Hematopoietic multipotent progenitor cell (in vitro differentiated cells): ENCODE measurements around the gene APOF. TPM values are rescaled to one million over a fixed set of nuclear protein-coding genes. Genes with fewer than 3 reads are reported as not detected.
"Not testable (repeated sequence)": the region's sequence is repeated elsewhere in the genome, so short reads cannot be mapped to it uniquely, and the experiment has no call there.

Experiments
- DNase-seq, 3 donors: peaks; one replicate each; pipeline ENCODE4 v3.0.0-alpha.2; 2011 to 2015; ENCODE audit warnings: low read depth in 2 of 3, low spot score in 2 of 3
- small RNA-seq: library from RNA; depleted of rRNA; stranded (forward); fragments of <200 nt; gene quantifications from one replicate; pipeline ENCODE3, GENCODE V24; 2012
- total RNA-seq: library from RNA; depleted of rRNA; stranded (reverse); fragments of >200 nt; gene quantifications from one replicate; pipeline ENCODE4 v1.2.3, GENCODE V29; 2012

The APOF gene
- total RNA-seq, 1 donor = not detected

GRCh38 chr12:56333679-56334489, 28.8 kb downstream of the APOF start, which contains the start of gene PAN2:
Gene PAN2, minus strand, starts transcription at chr12:56334000. Its CDS starts 906 bp downstream, at chr12:56333094.
- DNase-seq = peak; percentile 91 to 98 (median 98)

- DNase-seq = no peak
Measured at GRCh38 chr12:56333197-56333678, 29.4 kb downstream of the APOF start.

GRCh38 chr12:56332512-56333196, 30.0 kb downstream of the APOF start:
- DNase-seq = no peak

- no peak for DNase-seq
Measured at GRCh38 chr12:56330936-56331490, 31.6 kb downstream of the APOF start.

GRCh38 chr12:56326533-56326932, 36.1 kb downstream of the APOF start:
- no peak for DNase-seq

- DNase-seq = no peak
Measured at GRCh38 chr12:56326126-56326525, 36.5 kb downstream of the APOF start.

- DNase-seq = no peak
Measured at GRCh38 chr12:56324206-56324605, 38.5 kb downstream of the APOF start.

- not testable (repeated sequence) for DNase-seq
Measured at GRCh38 chr12:56321610-56322009, 41.0 kb downstream of the APOF start.

- no peak for DNase-seq
Measured at GRCh38 chr12:56321027-56321426, 41.6 kb downstream of the APOF start.

- no peak for DNase-seq
Measured at GRCh38 chr12:56317675-56318074, 45.0 kb downstream of the APOF start.

- peak; percentile 88 to 98 (median 97) for DNase-seq
Measured at GRCh38 chr12:56315622-56316473, 46.8 kb downstream of the APOF start, which contains the start of gene CNPY2. Gene CNPY2, minus strand, starts transcription at chr12:56315988. Its CDS starts 771 bp downstream, at chr12:56315217.

GRCh38 chr12:56315249-56315621, 47.4 kb downstream of the APOF start:
- no peak for DNase-seq

GRCh38 chr12:56311003-56311402, 51.7 kb downstream of the APOF start:
- DNase-seq = no peak

Small RNA genes lying within 50 kb of the gene (small RNA-seq; reads per million reads assigned to genes)
- gene RNU7-40P = not detected

Other genes starting within 250 kb of the APOF start
- 3,883 TPM for gene RPL41, start 246.2 kb downstream of the APOF start, total RNA-seq
- 10.2 TPM for gene ZC3H10, start 244.6 kb downstream of the APOF start, total RNA-seq
- gene ESYT1, start 234.6 kb downstream of the APOF start, total RNA-seq = 254 TPM
- gene MYL6B, start 210.3 kb downstream of the APOF start, total RNA-seq = 47.1 TPM
- gene MYL6, start 204.5 kb downstream of the APOF start, total RNA-seq = 563 TPM
- 72.4 TPM for gene SMARCC2, start 173.4 kb downstream of the APOF start, total RNA-seq
- 205 TPM for gene RNF41, start 140.9 kb downstream of the APOF start, total RNA-seq
- 21.0 TPM for gene NABP2, start 138.5 kb downstream of the APOF start, total RNA-seq
- 0.54 TPM for gene SLC39A5, start 132.8 kb downstream of the APOF start, total RNA-seq
- 22.9 TPM for gene ANKRD52, start 104.5 kb downstream of the APOF start, total RNA-seq
- gene COQ10A, start 95.9 kb downstream of the APOF start, total RNA-seq = 17.2 TPM
- 106 TPM for gene CS, start 62.5 kb downstream of the APOF start, total RNA-seq
- 48.2 TPM for gene CNPY2, start 46.9 kb downstream of the APOF start, total RNA-seq
- gene PAN2, start 28.9 kb downstream of the APOF start, total RNA-seq = 61.1 TPM
- 0.81 TPM for gene IL23A, start 24.0 kb downstream of the APOF start, total RNA-seq
- gene STAT2, start 2.8 kb downstream of the APOF start, total RNA-seq = 146 TPM
- gene TIMELESS, start 86.6 kb upstream of the APOF start, total RNA-seq = 6.7 TPM
- under 0.01 TPM for gene MIP, start 91.8 kb upstream of the APOF start, total RNA-seq
- 4.0 TPM for gene SPRYD4, start 105.7 kb upstream of the APOF start, total RNA-seq
- gene GLS2, start 125.3 kb upstream of the APOF start, total RNA-seq = 0.81 TPM
- 7.5 TPM for gene RBMS2, start 159.0 kb upstream of the APOF start, total RNA-seq